ENCODE results near the gene DBT. TPM values are rescaled to one million over a fixed set of nuclear protein-coding genes. Genes with fewer than 3 reads are reported as not detected.
"Not testable (repeated sequence)": the region's sequence is repeated elsewhere in the genome, so short reads cannot be mapped to it uniquely, and the experiment has no call there.

DBT gene
- total and polyA plus RNA-seq, 10 of the 15 experiments (the other 5 are each of a cell fraction or from before 2014, with no cell fraction given) = 2.1 to 15.9 (median 6.9) TPM

DNA sequence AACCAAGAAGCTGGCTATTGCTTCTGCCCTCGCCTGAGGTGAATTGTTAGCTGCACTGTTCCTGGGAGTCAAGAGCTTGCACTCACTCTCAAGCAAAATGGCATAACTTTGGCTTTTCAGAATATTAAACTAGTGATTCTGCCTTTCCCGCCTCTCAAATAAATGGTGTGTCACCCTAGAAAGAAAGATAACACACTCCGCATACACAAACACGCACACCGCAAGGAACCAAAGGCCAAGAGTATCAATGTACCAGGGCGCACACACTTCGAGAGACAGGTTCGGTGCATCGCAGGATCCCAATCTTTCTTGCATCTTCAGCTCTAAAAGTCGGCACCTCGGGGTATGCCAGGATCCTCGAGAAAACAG, 15.9 kb upstream of the DBT start:
- TF ChIP-seq BMI1 (IDR thresholded peaks at IDR 0.05; ENCODE audit: borderline replicate concordance) (no peak), PAX8 (IDR thresholded peaks at IDR 0.05) (peak; percentile 71; the same call in 1 of the 2 replicates), RAD51 (IDR thresholded peaks at IDR 0.05) (0 out of 2 replicates have a peak, but pooled peaks have one; percentile 11)
- Histone ChIP-seq H3K79me2 (ENCODE audit: control insufficient read depth, insufficient read depth, low read length) (peaks cover 26% of the 10 kb centered on the region), H3K4me1 (ENCODE audit: control insufficient read depth, insufficient read depth, low read length) (peaks cover 2% of the 10 kb centered on the region; the same call in 1 of the 2 replicates), H3K4me3 (peak overlapping the region; percentile 100), H4K20me1 (ENCODE audit: control insufficient read depth, insufficient read depth) (no peaks in the 10 kb centered on the region; the same call in 1 of the 2 replicates), H3K9ac (ENCODE audit: control insufficient read depth, insufficient read depth, low read length) (peak overlapping the region; percentile 93), H3K36me3 (ENCODE audit: control insufficient read depth in 2 of 2, insufficient read depth in 2 of 2, low read length in 1 of 2) (peaks cover 0 to 17% of the 10 kb centered on the region in 2 experiments; a peak in 2 of 4 replicates), H2AFZ (ENCODE audit: control insufficient read depth, low read depth, low read length) (peak overlapping the region; percentile 95), H3K27ac (ENCODE audit: control insufficient read depth, insufficient read depth) (peak overlapping the region; percentile 73; the same call in 1 of the 2 replicates), H3K4me2 (ENCODE audit: control insufficient read depth, insufficient read depth) (peak overlapping the region; percentile 84), H3K27me3 (replicated peaks in 1 of 2; ENCODE audit: control insufficient read depth in 2 of 2, insufficient read depth in 2 of 2, low read length in 1 of 2) (no peaks in the 10 kb centered on the region), H3K9me3 (replicated peaks; ENCODE audit: control insufficient read depth, insufficient read depth, low read length) (no peaks in the 10 kb centered on the region)
- ChIA-PET RAD21 (ENCODE audit: unreplicated experiment) (interaction anchor here (0.6 to 2.9 kb wide), 10 partner anchors 9 to 413 kb away, joined by 3 to 22 read pairs (median 5); partner anchors contain the start of genes CDC14A and DBT), CTCF (interaction anchor here (1.1 to 3.4 kb wide), 9 partner anchors 9 to 194 kb away, joined by 3 to 18 read pairs (median 4); partner anchors contain the start of genes CDC14A and DBT), SMC1A (ENCODE audit: uncharacterized antibody, unreplicated experiment) (interaction anchor here (0.6 to 3.7 kb wide), 13 partner anchors 9 to 230 kb away, joined by 3 to 32 read pairs (median 4); partner anchors contain the start of genes CDC14A and DBT), POLR2A (interaction anchor here (0.9 to 2.9 kb wide), 6 partner anchors 15 to 179 kb away, joined by 3 to 24 read pairs (median 5); partner anchors contain the start of gene DBT)
- ATAC-seq = peak; percentile 31
- WGBS (ENCODE audit: insufficient coverage, insufficient replicate concordance, low lambda C conversion rate, missing lambda C conversion rate) = 1% methylated on average over 12 of the region's 12 CpGs
- in situ Hi-C loops (cut with MboI) = no loop called here
- intact Hi-C loops (cut with micrococcal nuclease; ENCODE audit: unreplicated experiment) = loop anchor here (5.0 kb wide), 1 partner anchor 228 kb away; a partner anchor contains a TSS
- BruUV-seq (replicated peaks) = TSS peak; percentile 86
- no peak for DNase-seq (ENCODE audit: low read depth, low spot score)
- FAIRE-seq = no peak

DNA sequence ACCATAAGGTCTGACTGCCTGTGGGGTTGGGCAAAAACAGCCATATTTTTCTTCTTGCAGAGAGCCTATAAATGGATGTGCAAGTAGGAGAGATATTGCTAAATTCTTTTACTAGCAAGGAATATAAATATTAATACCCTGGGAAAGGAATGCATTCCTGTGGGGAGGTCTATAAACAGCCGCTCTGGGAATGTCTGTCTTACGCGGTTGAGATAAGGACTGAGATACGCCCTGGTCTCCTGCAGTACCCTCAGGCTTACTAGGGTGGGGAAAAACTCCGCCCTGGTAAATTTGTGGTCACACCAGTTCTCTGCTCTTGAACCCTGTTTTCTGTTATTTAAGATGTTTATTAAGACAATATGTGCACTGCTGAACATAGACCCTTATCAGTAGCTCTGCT, 14.4 kb upstream of the DBT start:
- H3K4me2 ChIP-seq (ENCODE audit: control insufficient read depth, insufficient read depth); H3K9ac ChIP-seq (ENCODE audit: control insufficient read depth, insufficient read depth, low read length); intact Hi-C loops (cut with micrococcal nuclease; ENCODE audit: unreplicated experiment); FAIRE-seq; BruUV-seq (replicated peaks); RAD21 ChIA-PET (ENCODE audit: unreplicated experiment); ATAC-seq; H4K20me1 ChIP-seq (ENCODE audit: control insufficient read depth, insufficient read depth); H3K27ac ChIP-seq (ENCODE audit: control insufficient read depth, insufficient read depth); DNase-seq (ENCODE audit: low read depth, low spot score); H3K4me1 ChIP-seq (ENCODE audit: control insufficient read depth, insufficient read depth, low read length); in situ Hi-C loops (cut with MboI); POLR2A ChIA-PET; H3K4me3 ChIP-seq; H3K27me3 ChIP-seq (replicated peaks in 1 of 2; ENCODE audit: control insufficient read depth in 2 of 2, insufficient read depth in 2 of 2, low read length in 1 of 2); H2AFZ ChIP-seq (ENCODE audit: control insufficient read depth, low read depth, low read length); H3K9me3 ChIP-seq (replicated peaks; ENCODE audit: control insufficient read depth, insufficient read depth, low read length): not testable (repeated sequence)
- ChIA-PET CTCF (interaction anchor here (1.3 to 3.4 kb wide), 3 partner anchors 9 to 14 kb away, joined by 3 to 14 read pairs (median 3); partner anchors contain the start of gene DBT), SMC1A (ENCODE audit: uncharacterized antibody, unreplicated experiment) (interaction anchor here (1.9 to 3.3 kb wide), 2 partner anchors 14 to 19 kb away, joined by 5 to 32 read pairs; partner anchors contain the start of gene DBT)
- Histone ChIP-seq H3K79me2 (ENCODE audit: control insufficient read depth, insufficient read depth, low read length) (peaks cover 24% of the 10 kb centered on the region), H3K36me3 (ENCODE audit: control insufficient read depth in 2 of 2, insufficient read depth in 2 of 2, low read length in 1 of 2) (peaks cover 0 to 14% of the 10 kb centered on the region in 2 experiments; a peak in 2 of 4 replicates)
- WGBS (ENCODE audit: insufficient coverage, insufficient replicate concordance, low lambda C conversion rate, missing lambda C conversion rate) = over 99% methylated on average over 5 of the region's 5 CpGs
- TF ChIP-seq, protein P1, sequence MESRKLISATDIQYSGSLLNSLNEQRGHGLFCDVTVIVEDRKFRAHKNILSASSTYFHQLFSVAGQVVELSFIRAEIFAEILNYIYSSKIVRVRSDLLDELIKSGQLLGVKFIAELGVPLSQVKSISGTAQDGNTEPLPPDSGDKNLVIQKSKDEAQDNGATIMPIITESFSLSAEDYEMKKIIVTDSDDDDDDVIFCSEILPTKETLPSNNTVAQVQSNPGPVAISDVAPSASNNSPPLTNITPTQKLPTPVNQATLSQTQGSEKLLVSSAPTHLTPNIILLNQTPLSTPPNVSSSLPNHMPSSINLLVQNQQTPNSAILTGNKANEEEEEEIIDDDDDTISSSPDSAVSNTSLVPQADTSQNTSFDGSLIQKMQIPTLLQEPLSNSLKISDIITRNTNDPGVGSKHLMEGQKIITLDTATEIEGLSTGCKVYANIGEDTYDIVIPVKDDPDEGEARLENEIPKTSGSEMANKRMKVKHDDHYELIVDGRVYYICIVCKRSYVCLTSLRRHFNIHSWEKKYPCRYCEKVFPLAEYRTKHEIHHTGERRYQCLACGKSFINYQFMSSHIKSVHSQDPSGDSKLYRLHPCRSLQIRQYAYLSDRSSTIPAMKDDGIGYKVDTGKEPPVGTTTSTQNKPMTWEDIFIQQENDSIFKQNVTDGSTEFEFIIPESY (IDR thresholded peaks at IDR 0.05) = peak; percentile 77
